T-helper 2 cell treated with Interferon-gamma antibody and Interleukin-4, amounts not matched to agents 5 μg/mL and 100 μg/mL, for 36 hours (primary cell): ENCODE data around the gene ETS1.

Experiments used
- DNase-seq: peaks from one replicate; pipeline ENCODE4 v3.0.0; 2021; ENCODE audit warnings: low spot score
- H3K27ac Mint-ChIP-seq: one replicate; pipeline ENCODE4 v1.8.0; 2021; ENCODE audit warnings: mild to moderate bottlenecking, mixed read lengths
- H3K27me3 Mint-ChIP-seq: one replicate; pipeline ENCODE4 v1.8.0; 2021; ENCODE audit warnings: low read depth, mixed read lengths
- H3K36me3 Mint-ChIP-seq: one replicate; pipeline ENCODE4 v1.8.0; 2021; ENCODE audit warnings: low read depth, mixed read lengths
- H3K4me1 Mint-ChIP-seq: one replicate; pipeline ENCODE4 v1.8.0; 2021; ENCODE audit warnings: low read depth, mixed read lengths
- H3K4me3 Mint-ChIP-seq: one replicate; pipeline ENCODE4 v1.8.0; 2022; ENCODE audit warnings: mild to moderate bottlenecking, moderate library complexity, mixed read lengths
- H3K9me3 Mint-ChIP-seq: one replicate; pipeline ENCODE4 v1.8.0; 2021; ENCODE audit warnings: mixed read lengths

Gene ETS1

GRCh38 chr11:128624269-128625175 lies 37.2 kb upstream of the ETS1 start:
- no peaks in the 10 kb centered on the region for H3K27me3 Mint-ChIP-seq
- peaks cover 80% of the 10 kb centered on the region for H3K4me1 Mint-ChIP-seq
- no peaks in the 10 kb centered on the region for H3K9me3 Mint-ChIP-seq
- H3K27ac Mint-ChIP-seq: peak overlapping the region; percentile 93
- peak overlapping the region; percentile 72 for H3K4me3 Mint-ChIP-seq
- peaks cover 1% of the 10 kb centered on the region for H3K36me3 Mint-ChIP-seq
- DNase-seq: peak; percentile 48

- Mint-ChIP-seq H3K36me3 (peaks cover 1% of the 10 kb centered on the region), H3K4me3 (no peak overlapping the region)
Observed at GRCh38 chr11:128623091-128623490, 35.7 kb upstream of the ETS1 start.

GRCh38 chr11:128621601-128622501 lies 34.5 kb upstream of the ETS1 start:
- Mint-ChIP-seq H3K9me3 (no peaks in the 10 kb centered on the region), H3K27ac (no peak overlapping the region), H3K27me3 (no peaks in the 10 kb centered on the region), H3K4me1 (peaks cover 60% of the 10 kb centered on the region), H3K36me3 (peaks cover 1% of the 10 kb centered on the region), H3K4me3 (no peak overlapping the region)
- no peak for DNase-seq

More at GRCh38 chr11:128623091-128623490, 35.7 kb upstream of the ETS1 start:
- DNase-seq: no peak
- Mint-ChIP-seq H3K4me1 (peaks cover 70% of the 10 kb centered on the region), H3K27me3 (no peaks in the 10 kb centered on the region), H3K9me3 (no peaks in the 10 kb centered on the region), H3K27ac (peak overlapping the region; percentile 9)

DNA sequence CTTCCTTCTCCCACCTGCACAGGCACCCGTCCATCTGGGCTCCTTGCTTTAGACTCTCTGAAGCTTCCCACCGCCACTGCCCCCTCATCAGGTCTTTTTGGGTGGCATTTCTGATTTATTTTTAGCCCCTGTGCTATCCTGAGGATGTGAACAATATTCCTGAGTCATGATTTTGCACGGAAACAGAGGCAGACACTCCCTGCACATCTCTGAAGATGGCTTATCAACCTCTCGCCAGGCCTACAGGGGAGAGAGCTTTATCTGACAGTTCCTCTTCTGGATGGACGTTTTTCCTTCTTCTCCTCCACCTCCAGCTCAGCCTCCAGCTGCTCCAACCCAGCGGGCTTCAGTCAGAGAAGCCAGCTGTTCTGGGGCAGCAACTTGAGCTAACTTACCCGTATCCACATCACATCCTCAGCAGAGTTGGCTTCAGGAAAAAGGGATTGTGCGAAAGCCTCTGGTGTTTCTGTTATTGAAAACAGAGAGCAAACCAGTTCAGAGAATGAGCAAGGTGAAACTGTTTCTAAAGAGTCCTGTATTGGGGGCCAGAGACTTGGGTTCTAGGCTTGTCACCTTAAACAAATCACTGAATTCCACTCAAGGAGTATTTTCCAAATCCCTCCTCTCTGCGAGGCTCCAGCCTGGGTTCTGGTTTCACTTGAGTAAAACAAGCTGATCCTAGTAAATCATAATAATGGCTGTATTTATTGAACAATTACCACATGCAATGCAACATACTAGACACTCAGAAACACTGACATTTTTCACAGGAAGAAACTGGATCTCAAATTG lies 33.1 kb upstream of the ETS1 start:
- Mint-ChIP-seq H3K27ac (peak overlapping the region; percentile 3), H3K4me3 (no peak overlapping the region), H3K36me3 (no peaks in the 10 kb centered on the region), H3K4me1 (peaks cover 47% of the 10 kb centered on the region), H3K27me3 (no peaks in the 10 kb centered on the region), H3K9me3 (no peaks in the 10 kb centered on the region)
- no peak for DNase-seq

DNA sequence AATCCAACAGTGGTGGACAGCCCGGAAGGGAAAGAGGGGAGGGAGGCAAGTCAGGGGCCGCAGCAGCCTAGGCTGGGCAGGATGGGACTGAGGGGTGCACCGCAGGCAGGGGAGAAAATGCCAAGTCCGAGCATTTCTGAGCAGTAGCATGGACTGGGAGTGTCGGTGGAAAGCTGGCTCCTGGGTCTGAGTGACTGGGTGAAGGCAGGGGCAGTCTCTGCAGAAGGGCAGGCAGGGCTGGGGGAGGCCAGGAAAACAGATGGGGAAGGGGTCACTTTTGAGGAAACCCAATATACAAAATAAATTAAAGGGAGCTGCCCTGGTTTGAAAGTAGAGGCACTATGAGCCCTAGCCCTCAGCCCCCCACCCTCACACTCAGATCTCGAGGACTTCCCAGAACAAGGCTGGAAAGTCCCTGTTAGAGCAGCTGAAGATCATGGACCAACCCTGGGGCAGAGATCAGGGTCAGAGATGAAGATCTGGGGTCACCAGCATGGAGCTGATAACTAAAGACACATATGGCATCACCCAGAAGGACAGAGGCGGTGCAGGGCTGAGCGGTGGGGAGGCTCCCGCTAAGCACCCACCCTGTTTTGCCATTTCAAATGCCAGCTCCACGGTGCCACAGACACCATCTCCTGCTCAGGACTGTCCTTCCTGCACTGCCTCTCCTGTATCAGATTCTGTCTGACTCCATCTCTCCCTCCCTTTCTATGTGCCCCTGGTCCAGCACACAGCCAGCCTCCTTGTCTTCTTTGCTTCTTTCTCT lies 32.4 kb upstream of the ETS1 start:
- no peak overlapping the region for H3K4me3 Mint-ChIP-seq
- no peak for DNase-seq
- no peaks in the 10 kb centered on the region for H3K9me3 Mint-ChIP-seq
- no peaks in the 10 kb centered on the region for H3K36me3 Mint-ChIP-seq
- peak overlapping the region; percentile 3 for H3K27ac Mint-ChIP-seq
- H3K4me1 Mint-ChIP-seq: peaks cover 39% of the 10 kb centered on the region
- no peaks in the 10 kb centered on the region for H3K27me3 Mint-ChIP-seq

DNA sequence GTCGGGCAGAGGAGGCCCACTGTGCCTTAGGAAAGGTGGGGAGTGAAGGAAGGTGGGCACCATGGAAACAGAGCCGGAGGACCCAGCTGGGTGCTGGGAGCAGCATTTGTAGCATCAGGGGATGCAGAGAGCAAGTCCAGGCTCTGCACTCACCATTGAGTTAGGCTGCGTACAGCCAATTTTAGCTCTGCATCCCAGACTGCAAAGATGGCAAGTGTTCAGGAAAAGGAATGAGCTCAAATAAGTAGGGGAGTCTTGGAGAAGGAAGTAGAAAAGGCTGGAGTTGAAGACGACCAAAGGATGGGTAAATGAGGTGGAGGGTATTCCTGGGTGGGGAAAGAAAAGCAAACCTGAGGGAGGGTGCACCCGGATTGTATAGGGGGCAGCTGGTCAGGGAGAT lies 31.6 kb upstream of the ETS1 start:
- Mint-ChIP-seq H3K4me1 (peaks cover 33% of the 10 kb centered on the region), H3K36me3 (no peaks in the 10 kb centered on the region), H3K4me3 (no peak overlapping the region), H3K9me3 (no peaks in the 10 kb centered on the region), H3K27ac (no peak overlapping the region), H3K27me3 (no peaks in the 10 kb centered on the region)
- DNase-seq: no peak

DNA sequence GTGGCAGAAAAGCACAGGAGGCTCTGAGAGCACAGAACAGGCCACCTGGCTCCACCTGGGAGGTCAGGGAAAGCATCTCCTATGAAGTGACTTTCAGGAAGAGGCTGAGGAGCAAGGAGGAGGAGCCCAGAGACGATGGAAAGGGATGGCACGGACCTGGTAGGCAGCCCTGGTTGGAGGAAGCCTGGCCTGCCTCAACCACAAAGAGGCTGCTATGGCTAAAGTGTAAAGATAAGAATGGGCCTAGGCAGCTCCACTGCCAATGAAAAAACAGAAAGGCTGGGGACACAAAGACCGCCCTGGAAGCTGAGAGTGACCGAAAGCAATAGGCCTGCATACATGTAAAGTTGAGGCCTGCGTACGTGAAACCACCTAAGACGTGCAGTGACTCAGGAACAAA lies 31.2 kb upstream of the ETS1 start:
- Mint-ChIP-seq H3K4me1 (peaks cover 31% of the 10 kb centered on the region), H3K36me3 (no peaks in the 10 kb centered on the region), H3K9me3 (no peaks in the 10 kb centered on the region), H3K27me3 (no peaks in the 10 kb centered on the region), H3K4me3 (no peak overlapping the region), H3K27ac (no peak overlapping the region)
- no peak for DNase-seq

DNA sequence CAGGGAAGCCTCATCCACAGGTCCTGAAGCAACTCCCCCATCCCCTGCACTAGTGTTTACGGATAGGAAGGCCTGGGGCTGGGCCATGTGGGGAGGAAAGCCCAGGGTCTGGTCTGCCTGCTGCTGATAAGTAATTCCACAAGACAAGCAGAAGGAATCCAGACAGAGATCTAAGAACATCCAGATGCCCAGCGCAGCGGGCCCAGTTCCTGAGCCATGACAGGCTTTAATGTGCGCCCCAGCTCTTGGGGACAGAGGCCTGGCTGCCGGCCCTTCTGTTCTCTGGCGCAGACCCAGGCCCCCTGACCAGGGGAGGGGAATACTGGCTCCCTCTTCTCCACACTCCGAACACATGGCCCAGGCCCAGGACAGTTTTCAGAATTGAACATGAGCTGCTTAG lies 28.8 kb upstream of the ETS1 start:
- no peaks in the 10 kb centered on the region for H3K36me3 Mint-ChIP-seq
- peaks cover 25% of the 10 kb centered on the region for H3K4me1 Mint-ChIP-seq
- no peak overlapping the region for H3K27ac Mint-ChIP-seq
- no peak overlapping the region for H3K4me3 Mint-ChIP-seq
- no peak for DNase-seq
- no peaks in the 10 kb centered on the region for H3K9me3 Mint-ChIP-seq
- no peaks in the 10 kb centered on the region for H3K27me3 Mint-ChIP-seq

GRCh38 chr11:128615612-128616011 lies 28.3 kb upstream of the ETS1 start:
- H3K4me3 Mint-ChIP-seq: no peak overlapping the region
- no peaks in the 10 kb centered on the region for H3K27me3 Mint-ChIP-seq
- H3K4me1 Mint-ChIP-seq: peaks cover 28% of the 10 kb centered on the region

GRCh38 chr11:128615076-128615475 lies 27.7 kb upstream of the ETS1 start:
- Mint-ChIP-seq H3K4me3 (no peak overlapping the region), H3K4me1 (peaks cover 26% of the 10 kb centered on the region), H3K27me3 (no peaks in the 10 kb centered on the region), H3K36me3 (peaks cover 3% of the 10 kb centered on the region), H3K9me3 (no peaks in the 10 kb centered on the region), H3K27ac (no peak overlapping the region)
- no peak for DNase-seq

More at GRCh38 chr11:128615612-128616011, 28.3 kb upstream of the ETS1 start:
- H3K27ac Mint-ChIP-seq: no peak overlapping the region
- no peaks in the 10 kb centered on the region for H3K9me3 Mint-ChIP-seq
- peaks cover 2% of the 10 kb centered on the region for H3K36me3 Mint-ChIP-seq
- DNase-seq: no peak

DNA sequence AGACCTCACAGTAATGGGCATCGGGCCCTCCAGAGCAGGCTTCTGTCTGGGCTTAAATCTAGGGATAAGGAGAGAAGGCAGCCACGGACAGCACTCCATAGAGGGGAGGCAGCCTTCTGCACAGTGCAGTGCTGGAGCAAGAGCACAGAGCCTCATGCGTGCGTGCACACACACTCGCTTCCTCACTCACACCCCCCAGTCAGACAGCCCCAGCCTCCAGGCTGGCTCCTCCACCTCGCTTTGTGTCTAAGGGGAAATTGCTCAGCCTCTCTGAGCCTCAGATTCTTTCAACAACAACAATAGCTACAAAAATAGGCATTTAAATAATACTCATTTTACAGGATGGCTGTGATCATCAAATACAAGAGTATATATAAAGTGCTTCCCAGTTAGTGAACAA lies 26.7 kb upstream of the ETS1 start:
- no peaks in the 10 kb centered on the region for H3K27me3 Mint-ChIP-seq
- peaks cover 3% of the 10 kb centered on the region for H3K36me3 Mint-ChIP-seq
- H3K9me3 Mint-ChIP-seq: no peaks in the 10 kb centered on the region
- H3K4me1 Mint-ChIP-seq: peaks cover 22% of the 10 kb centered on the region
- DNase-seq: no peak
- H3K27ac Mint-ChIP-seq: no peak overlapping the region
- no peak overlapping the region for H3K4me3 Mint-ChIP-seq

DNA sequence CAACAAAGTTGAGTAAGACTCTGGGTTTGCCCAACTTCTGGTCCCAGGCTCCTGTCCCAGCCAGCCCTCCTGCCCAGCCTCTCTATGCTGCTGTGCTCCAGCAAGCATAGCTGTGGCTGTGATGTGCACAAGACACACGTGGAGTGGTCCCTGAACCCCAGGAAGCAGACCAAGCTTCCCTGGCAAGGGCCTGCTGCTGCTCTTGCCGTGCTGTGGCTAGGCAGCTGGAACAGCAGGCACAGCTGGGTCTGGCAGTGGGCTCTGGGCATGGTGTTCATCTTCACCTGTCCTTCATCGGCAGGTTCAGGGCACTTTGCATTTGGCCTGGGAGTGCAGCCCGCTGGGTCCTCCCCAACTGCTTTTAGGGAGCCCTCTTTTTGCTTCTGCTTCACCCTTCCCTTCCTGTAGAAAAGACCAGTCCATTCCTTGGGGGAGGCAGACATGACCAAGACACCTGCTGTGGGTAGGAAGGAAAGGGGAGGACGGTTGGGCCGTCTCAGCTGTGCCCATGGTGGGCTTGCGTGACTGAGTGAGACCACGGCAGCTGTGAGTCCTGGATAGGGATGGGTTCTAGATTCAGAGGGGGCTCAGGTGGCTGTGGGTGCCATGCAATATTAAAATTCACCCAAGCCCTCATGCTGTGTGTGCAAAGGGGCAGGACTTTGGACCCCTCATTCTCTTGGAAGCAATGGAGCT lies 26.1 kb upstream of the ETS1 start:
- no peak overlapping the region for H3K27ac Mint-ChIP-seq
- H3K4me1 Mint-ChIP-seq: peaks cover 25% of the 10 kb centered on the region
- H3K36me3 Mint-ChIP-seq: peaks cover 3% of the 10 kb centered on the region
- DNase-seq: no peak
- H3K27me3 Mint-ChIP-seq: no peaks in the 10 kb centered on the region
- no peak overlapping the region for H3K4me3 Mint-ChIP-seq
- H3K9me3 Mint-ChIP-seq: no peaks in the 10 kb centered on the region
